ENCODE measurements around the gene DNAJC11. TPM values are rescaled to one million over a fixed set of nuclear protein-coding genes. Genes with fewer than 3 reads are reported as not detected.
"Not testable (repeated sequence)": the region's sequence is repeated elsewhere in the genome, so short reads cannot be mapped to it uniquely, and the experiment has no call there.

The DNAJC11 gene
- total and polyA plus RNA-seq, 9 donors, result 10.1 to 94.5 (median 37.1) TPM

GRCh38 chr1:6704746-6705145, 3.1 kb upstream of the DNAJC11 start:
- H3K27me3 ChIP-seq, result no peaks in the 10 kb centered on the region
- H3K36me3 ChIP-seq, result no peaks in the 10 kb centered on the region
- TF ChIP-seq EP300 (IDR thresholded peaks at IDR 0.05), result no peak
- TF ChIP-seq CTCF (IDR thresholded peaks at IDR 0.05), result no peak
- TF ChIP-seq POLR2A (IDR thresholded peaks at IDR 0.05), result no peak
- intact Hi-C loops (cut with DNase I), result no loop called here
- H3K4me3 ChIP-seq, result no peak overlapping the region
- H3K9me3 ChIP-seq, result no peaks in the 10 kb centered on the region
- 81 to 92% (median 92%) methylated on average over 6 of the region's 6 CpGs for WGBS, 3 donors
- H3K27ac ChIP-seq, result no peak overlapping the region
- no peak for DNase-seq
- H3K4me1 ChIP-seq (ENCODE audit: insufficient read depth), result peaks cover 6% of the 10 kb centered on the region

GRCh38 chr1:6703016-6703415, 1.4 kb upstream of the DNAJC11 start:
- no peak overlapping the region for H3K4me3 ChIP-seq
- WGBS, 3 donors, result 65 to 68% (median 65%) methylated on average over 4 of the region's 4 CpGs
- H3K4me1 ChIP-seq (ENCODE audit: insufficient read depth), result peaks cover 6% of the 10 kb centered on the region
- no peaks in the 10 kb centered on the region for H3K36me3 ChIP-seq
- H3K27me3 ChIP-seq, result no peaks in the 10 kb centered on the region
- no peaks in the 10 kb centered on the region for H3K9me3 ChIP-seq
- intact Hi-C loops (cut with DNase I), result no loop called here
- DNase-seq, result no peak
- TF ChIP-seq POLR2A (IDR thresholded peaks at IDR 0.05) (no peak), CTCF (IDR thresholded peaks at IDR 0.05) (no peak)
- H3K27ac ChIP-seq, result no peak overlapping the region

GRCh38 chr1:6700853-6701436, 671 bp downstream of the DNAJC11 start:
- TF ChIP-seq EP300 (IDR thresholded peaks at IDR 0.05), result no peak
- TF ChIP-seq POLR2A (IDR thresholded peaks at IDR 0.05), result no peak
- no peak for TF ChIP-seq CTCF (IDR thresholded peaks at IDR 0.05)
- Histone ChIP-seq H3K4me1 (ENCODE audit: insufficient read depth) (peaks cover 6% of the 10 kb centered on the region), H3K9me3 (no peaks in the 10 kb centered on the region), H3K4me3 (peak overlapping the region; percentile 87), H3K36me3 (no peaks in the 10 kb centered on the region), H3K27ac (peak overlapping the region; percentile 40 to 70), H3K27me3 (no peaks in the 10 kb centered on the region)
- intact Hi-C loops (cut with DNase I), result no loop called here
- 2 to 3% (median 3%) methylated on average over 24 of the region's 24 CpGs for WGBS, 3 donors
- no peak for DNase-seq

- H3K4me3 ChIP-seq; H3K36me3 ChIP-seq; H3K27ac ChIP-seq; H3K4me1 ChIP-seq (ENCODE audit: insufficient read depth); H3K9me3 ChIP-seq; H3K27me3 ChIP-seq; DNase-seq; intact Hi-C loops (cut with DNase I): not testable (repeated sequence)
- 95 to 96% (median 96%) methylated on average over 4 of the region's 4 CpGs for WGBS, 3 donors
These were observed 1.7 kb downstream of the DNAJC11 start for GRCh38 chr1:6699915-6700314.

GRCh38 chr1:6695868-6696267, 5.7 kb downstream of the DNAJC11 start:
- H3K4me1 ChIP-seq (ENCODE audit: insufficient read depth), result peaks cover 5% of the 10 kb centered on the region
- no peak overlapping the region for H3K4me3 ChIP-seq
- TF ChIP-seq EP300 (IDR thresholded peaks at IDR 0.05), result no peak
- H3K27ac ChIP-seq, result no peak overlapping the region
- H3K27me3 ChIP-seq, result no peaks in the 10 kb centered on the region
- no peak for DNase-seq
- intact Hi-C loops (cut with DNase I), result no loop called here
- WGBS, 3 donors, result 68 to 76% (median 68%) methylated on average over 2 of the region's 2 CpGs
- H3K36me3 ChIP-seq, result no peaks in the 10 kb centered on the region
- no peaks in the 10 kb centered on the region for H3K9me3 ChIP-seq
